Astrocyte of the cerebellum (primary cell): ENCODE results near the gene MATN3.
A peak's percentile ranks its signal among the peaks of the same experiment; 100 is the strongest.

Source experiments
- DNase-seq: peaks from one replicate; pipeline ENCODE4 v3.0.0-alpha.2; 2011; ENCODE audit warnings: low read depth
- H3K4me3 ChIP-seq: 2 replicates; pipeline ENCODE4 v1.5.1; 2011; ENCODE audit warnings: mild to moderate bottlenecking, low read depth, low read length, moderate library complexity
- in situ Hi-C: cut with HindIII; loops from 2 replicates; pipeline ENCODE4 v1.10.0; 2017; ENCODE audit warnings: low sequenced_read_pairs
- TF ChIP-seq, protein P1 (sequence below): IDR thresholded peaks from 2 replicates; pipeline ENCODE4 v1.5.1; 2012; ENCODE audit warnings: low read length, low read depth, moderate library complexity, mild to moderate bottlenecking; ENCODE audit errors: missing control alignments

Gene MATN3

GRCh38 chr2:19993731-19994130, 18.7 kb downstream of the MATN3 start:
- DNase-seq, result no peak
- no peak overlapping the region for H3K4me3 ChIP-seq
- in situ Hi-C loops, result no loop called here
- TF ChIP-seq, protein P1, sequence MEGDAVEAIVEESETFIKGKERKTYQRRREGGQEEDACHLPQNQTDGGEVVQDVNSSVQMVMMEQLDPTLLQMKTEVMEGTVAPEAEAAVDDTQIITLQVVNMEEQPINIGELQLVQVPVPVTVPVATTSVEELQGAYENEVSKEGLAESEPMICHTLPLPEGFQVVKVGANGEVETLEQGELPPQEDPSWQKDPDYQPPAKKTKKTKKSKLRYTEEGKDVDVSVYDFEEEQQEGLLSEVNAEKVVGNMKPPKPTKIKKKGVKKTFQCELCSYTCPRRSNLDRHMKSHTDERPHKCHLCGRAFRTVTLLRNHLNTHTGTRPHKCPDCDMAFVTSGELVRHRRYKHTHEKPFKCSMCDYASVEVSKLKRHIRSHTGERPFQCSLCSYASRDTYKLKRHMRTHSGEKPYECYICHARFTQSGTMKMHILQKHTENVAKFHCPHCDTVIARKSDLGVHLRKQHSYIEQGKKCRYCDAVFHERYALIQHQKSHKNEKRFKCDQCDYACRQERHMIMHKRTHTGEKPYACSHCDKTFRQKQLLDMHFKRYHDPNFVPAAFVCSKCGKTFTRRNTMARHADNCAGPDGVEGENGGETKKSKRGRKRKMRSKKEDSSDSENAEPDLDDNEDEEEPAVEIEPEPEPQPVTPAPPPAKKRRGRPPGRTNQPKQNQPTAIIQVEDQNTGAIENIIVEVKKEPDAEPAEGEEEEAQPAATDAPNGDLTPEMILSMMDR, result no peak

GRCh38 chr2:19991895-19992294, 20.6 kb downstream of the MATN3 start:
- TF ChIP-seq, protein P1, result no peak
- H3K4me3 ChIP-seq, result no peak overlapping the region
- in situ Hi-C loops, result no loop called here
- no peak for DNase-seq

- H3K4me3 ChIP-seq, result peak overlapping the region; percentile 79
- DNase-seq, result no peak
- in situ Hi-C loops, result no loop called here
- TF ChIP-seq, protein P1, result no peak
Measured at GRCh38 chr2:19990416-19990728, 22.1 kb downstream of the MATN3 start.

GRCh38 chr2:19989667-19990415, 22.6 kb downstream of the MATN3 start, which contains the start of gene WDR35:
TSS of gene WDR35 (minus strand) at chr2:19990105. CDS start at chr2:19990015, 90 bp downstream.
- in situ Hi-C loops, result no loop called here
- TF ChIP-seq, protein P1, result no peak
- DNase-seq, result peak; percentile 40
- H3K4me3 ChIP-seq, result peak within 1 kb of the TSS; percentile 79

GRCh38 chr2:19989342-19989666, 23.2 kb downstream of the MATN3 start:
- in situ Hi-C loops, result no loop called here
- peak overlapping the region; percentile 79 for H3K4me3 ChIP-seq
- TF ChIP-seq, protein P1, result no peak
- no peak for DNase-seq

DNA sequence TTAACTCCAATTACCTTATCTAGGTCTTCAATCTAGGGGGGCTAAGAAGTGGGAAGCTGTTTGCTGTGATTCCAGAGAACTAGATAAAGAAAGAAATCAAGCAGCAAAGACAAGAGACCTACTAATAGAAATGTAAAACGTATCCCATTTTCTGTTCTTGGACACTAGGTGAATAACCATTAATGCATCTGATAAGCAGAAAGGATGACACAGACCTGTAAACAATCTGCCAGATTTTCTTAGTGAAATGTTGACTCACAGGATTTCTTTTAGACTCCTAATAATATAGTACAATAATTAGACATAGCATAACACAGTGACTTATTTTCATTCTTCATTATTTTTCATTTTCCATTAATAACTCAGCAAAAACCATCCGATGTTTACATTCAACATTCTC, 23.9 kb downstream of the MATN3 start:
- no peak for DNase-seq
- peak overlapping the region; percentile 79 for H3K4me3 ChIP-seq
- in situ Hi-C loops, result no loop called here
- TF ChIP-seq, protein P1, result no peak
